NB4 (cell line): ENCODE measurements around the gene C1QTNF8.

Experiments used
- DNase-seq: peaks from one replicate; pipeline ENCODE4 v3.0.0; 2010; ENCODE audit warnings: low read depth
- H3K4me3 ChIP-seq: one replicate; pipeline ENCODE4 v1.5.1; 2011; ENCODE audit warnings: mild to moderate bottlenecking, low read depth, low read length, moderate library complexity
- CTCF ChIP-seq: IDR thresholded peaks from one replicate; pipeline ENCODE4 v1.5.1; 2012; ENCODE audit warnings: low read depth, low read length
- MAX ChIP-seq: IDR thresholded peaks from 2 replicates; pipeline ENCODE4 v1.6.1; 2011; ENCODE audit warnings: low read depth, low read length
- MYC ChIP-seq: IDR thresholded peaks from 2 replicates; pipeline ENCODE4 v1.6.1; 2011; ENCODE audit warnings: low read depth, low read length
- POLR2A ChIP-seq: IDR thresholded peaks from 2 replicates; pipeline ENCODE4 v1.6.1; 2011; ENCODE audit warnings: mild to moderate bottlenecking; ENCODE audit not compliant: insufficient read length; ENCODE audit errors: extremely low read depth

C1QTNF8 gene

GRCh38 chr16:1047801-1048200, 48.2 kb downstream of the C1QTNF8 start:
- no peak for DNase-seq
- H3K4me3 ChIP-seq = no peak overlapping the region
- TF ChIP-seq MYC (no peak), POLR2A (no peak), MAX (no peak)

GRCh38 chr16:1047123-1047522, 48.9 kb downstream of the C1QTNF8 start:
- DNase-seq = no peak
- no peak overlapping the region for H3K4me3 ChIP-seq
- TF ChIP-seq POLR2A (no peak), MYC (no peak), MAX (no peak), CTCF (no peak)

- TF ChIP-seq MYC (no peak), MAX (no peak), POLR2A (no peak), CTCF (no peak)
- H3K4me3 ChIP-seq = no peak overlapping the region
- DNase-seq = no peak
These were observed 49.8 kb downstream of the C1QTNF8 start for GRCh38 chr16:1045993-1046911.

- TF ChIP-seq POLR2A = no peak
- TF ChIP-seq CTCF = no peak
- TF ChIP-seq MYC = no peak
- TF ChIP-seq MAX = no peak
- DNase-seq = no peak
- H3K4me3 ChIP-seq = no peak overlapping the region
These were observed 50.6 kb downstream of the C1QTNF8 start for GRCh38 chr16:1045310-1045992.

GRCh38 chr16:1044460-1045309, 51.4 kb downstream of the C1QTNF8 start:
- DNase-seq = no peak
- TF ChIP-seq CTCF (no peak), MAX (no peak), POLR2A (no peak), MYC (no peak)
- H3K4me3 ChIP-seq = no peak overlapping the region
